ENCODE results near the gene CRTAP.

DNA sequence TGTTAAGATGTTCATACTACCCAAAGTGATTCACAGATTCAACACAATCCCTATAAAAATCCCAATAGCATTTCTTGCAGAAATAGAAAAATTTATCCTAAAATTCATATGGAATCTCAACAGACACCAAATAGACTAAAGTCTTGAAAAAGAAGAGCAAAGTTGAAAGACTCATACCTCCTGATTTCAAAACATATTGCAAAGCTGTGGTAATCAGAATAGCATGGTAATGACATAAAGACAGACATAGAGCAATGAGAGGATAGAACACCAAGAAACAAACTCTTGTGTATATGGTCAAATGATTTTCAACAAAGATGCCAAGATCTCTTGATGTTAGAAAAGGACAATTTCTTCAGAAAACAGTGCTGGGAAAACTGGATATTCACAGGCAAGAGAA is 25.1 kb upstream of the CRTAP start:
- no peak for TF ChIP-seq POLR2AphosphoS5 (IDR thresholded peaks at IDR 0.05; ENCODE audit: low read depth, low read length)
- TF ChIP-seq, protein P1, sequence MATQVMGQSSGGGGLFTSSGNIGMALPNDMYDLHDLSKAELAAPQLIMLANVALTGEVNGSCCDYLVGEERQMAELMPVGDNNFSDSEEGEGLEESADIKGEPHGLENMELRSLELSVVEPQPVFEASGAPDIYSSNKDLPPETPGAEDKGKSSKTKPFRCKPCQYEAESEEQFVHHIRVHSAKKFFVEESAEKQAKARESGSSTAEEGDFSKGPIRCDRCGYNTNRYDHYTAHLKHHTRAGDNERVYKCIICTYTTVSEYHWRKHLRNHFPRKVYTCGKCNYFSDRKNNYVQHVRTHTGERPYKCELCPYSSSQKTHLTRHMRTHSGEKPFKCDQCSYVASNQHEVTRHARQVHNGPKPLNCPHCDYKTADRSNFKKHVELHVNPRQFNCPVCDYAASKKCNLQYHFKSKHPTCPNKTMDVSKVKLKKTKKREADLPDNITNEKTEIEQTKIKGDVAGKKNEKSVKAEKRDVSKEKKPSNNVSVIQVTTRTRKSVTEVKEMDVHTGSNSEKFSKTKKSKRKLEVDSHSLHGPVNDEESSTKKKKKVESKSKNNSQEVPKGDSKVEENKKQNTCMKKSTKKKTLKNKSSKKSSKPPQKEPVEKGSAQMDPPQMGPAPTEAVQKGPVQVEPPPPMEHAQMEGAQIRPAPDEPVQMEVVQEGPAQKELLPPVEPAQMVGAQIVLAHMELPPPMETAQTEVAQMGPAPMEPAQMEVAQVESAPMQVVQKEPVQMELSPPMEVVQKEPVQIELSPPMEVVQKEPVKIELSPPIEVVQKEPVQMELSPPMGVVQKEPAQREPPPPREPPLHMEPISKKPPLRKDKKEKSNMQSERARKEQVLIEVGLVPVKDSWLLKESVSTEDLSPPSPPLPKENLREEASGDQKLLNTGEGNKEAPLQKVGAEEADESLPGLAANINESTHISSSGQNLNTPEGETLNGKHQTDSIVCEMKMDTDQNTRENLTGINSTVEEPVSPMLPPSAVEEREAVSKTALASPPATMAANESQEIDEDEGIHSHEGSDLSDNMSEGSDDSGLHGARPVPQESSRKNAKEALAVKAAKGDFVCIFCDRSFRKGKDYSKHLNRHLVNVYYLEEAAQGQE (IDR thresholded peaks at IDR 0.05; ENCODE audit: insufficient read depth in 1 of 2, low read depth in 2 of 2, low read length in 2 of 2): no peak
